Lower leg skin (tissue), 4 donors: Measurements from ENCODE around the gene HABP2. TPM values are rescaled to one million over a fixed set of nuclear protein-coding genes. Genes with fewer than 3 reads are reported as not detected.

Experiments used
- DNase-seq, 2 donors: peaks; one replicate each; pipeline ENCODE4 v3.0.0-alpha.2; 2019; ENCODE audit warnings: low spot score in 2 of 2
- H3K4me3 ChIP-seq: fragments of 200-600 bp; sonication (generic); 2 replicates; pipeline ENCODE4 v1.5.1; 2017; ENCODE audit warnings: mild to moderate bottlenecking, low read depth; ENCODE audit not compliant: poor library complexity, severe bottlenecking
- CTCF ChIP-seq, 3 donors: fragments of 450-650 bp; IDR thresholded peaks; one replicate each; pipeline ENCODE4 v1.5.1; 2016; ENCODE audit warnings: antibody characterized with exemption in 3 of 3, mild to moderate bottlenecking in 3 of 3, moderate library complexity in 2 of 3
- POLR2A ChIP-seq, 2 donors: fragments of 450-650 bp; IDR thresholded peaks; one replicate each; pipeline ENCODE4 v1.6.1; 2016 to 2017; ENCODE audit warnings: antibody characterized with exemption in 2 of 2, mild to moderate bottlenecking in 1 of 2, moderate library complexity in 1 of 2
- WGBS, 2 donors: methylation state at CpG; one replicate each; pipeline ENCODE4 v1.1.5; 2018; 5-methylcytosine and 5-hydroxymethylcytosine counted together
- intact Hi-C: fragments of 100-400 bp; cut with DNase I; formaldehyde crosslinking; loops from one replicate; pipeline ENCODE4 v1.15.0; 2023; ENCODE audit warnings: low total_unique reads
- total RNA-seq, 4 donors: library from RNA; depleted of rRNA; stranded (reverse); fragments of >200 nt; gene quantifications; one replicate each; pipeline ENCODE4 v1.1.0, GENCODE V29; 2016

HABP2 gene
- total RNA-seq, 4 donors from 2014 or later = 0.10 TPM; not detected in 3

DNA sequence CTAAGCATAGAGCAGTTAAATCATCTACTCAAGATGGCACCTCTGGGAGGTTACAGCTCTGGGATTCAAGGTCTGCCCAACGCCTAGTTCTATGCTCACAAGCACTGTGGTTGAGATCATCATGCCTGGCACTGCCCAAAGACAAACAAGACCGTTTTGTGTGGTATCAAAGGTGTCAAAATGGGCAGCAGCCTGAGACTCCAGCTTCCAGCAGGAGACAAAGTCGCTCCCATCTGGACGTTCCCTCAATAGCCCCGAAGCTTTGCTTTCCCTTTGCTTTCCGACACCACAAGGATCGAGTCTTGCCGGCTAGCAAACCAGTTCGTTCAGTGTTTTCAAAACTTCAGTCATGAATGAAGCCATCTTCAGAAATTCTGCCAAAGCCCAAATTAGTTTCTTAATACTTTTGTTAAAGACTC lies 5.1 kb downstream of the HABP2 start:
- 20 to 30% methylated on average over 9 of the region's 9 CpGs for WGBS, 2 donors
- H3K4me3 ChIP-seq = no peak overlapping the region
- DNase-seq = no peak
- no peak for TF ChIP-seq POLR2A (IDR thresholded peaks at IDR 0.05)
- no peak for TF ChIP-seq CTCF (IDR thresholded peaks at IDR 0.05)
- intact Hi-C loops = no loop called here

DNA sequence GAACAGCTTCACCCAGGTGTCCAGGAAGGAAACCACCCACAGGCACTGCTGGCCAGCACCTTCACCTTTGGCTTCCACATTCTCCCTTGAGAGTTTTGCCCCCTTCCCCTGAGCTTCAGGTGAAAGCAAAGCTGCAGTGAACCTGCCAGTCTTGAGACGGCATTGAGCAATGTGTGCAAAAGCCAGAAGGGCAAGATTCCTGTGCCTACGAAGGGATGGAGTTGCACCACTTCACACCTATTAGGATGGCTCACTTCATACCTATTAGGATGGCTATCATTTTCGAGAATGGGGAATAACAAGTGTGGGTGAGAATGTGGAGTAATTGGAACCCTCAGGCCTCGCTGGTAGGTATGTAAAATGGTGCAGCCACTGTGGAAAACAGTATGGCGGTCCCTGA lies 7.2 kb downstream of the HABP2 start:
- H3K4me3 ChIP-seq = no peak overlapping the region
- no peak for DNase-seq
- no peak for TF ChIP-seq CTCF (IDR thresholded peaks at IDR 0.05)
- no peak for TF ChIP-seq POLR2A (IDR thresholded peaks at IDR 0.05)
- 72 to 85% methylated on average over 5 of the region's 5 CpGs for whole genome bisulfite sequencing, 2 donors
- intact Hi-C loops = no loop called here

DNA sequence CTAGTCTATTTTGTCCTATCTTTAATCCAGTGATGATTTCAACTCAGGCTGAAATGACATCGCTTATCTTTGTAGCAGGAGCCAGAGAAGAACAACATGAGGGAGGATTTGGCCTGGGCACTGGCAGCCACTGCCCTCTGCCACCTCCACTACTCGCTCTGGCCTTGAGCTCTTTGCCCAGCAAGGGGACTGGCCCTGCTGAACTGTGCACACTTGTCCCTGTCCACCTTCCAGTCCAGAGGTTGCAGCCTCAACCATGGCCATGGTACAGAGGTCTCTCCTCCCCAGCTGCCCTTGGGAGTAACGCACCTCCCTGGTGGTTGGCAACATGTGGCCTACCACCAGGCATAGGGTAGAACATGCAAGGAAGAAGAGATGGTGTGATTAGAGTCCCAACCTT lies 8.4 kb downstream of the HABP2 start:
- intact Hi-C loops = no loop called here
- 94 to 95% methylated on average over 3 of the region's 3 CpGs for WGBS, 2 donors
- TF ChIP-seq CTCF (IDR thresholded peaks at IDR 0.05) (no peak), POLR2A (IDR thresholded peaks at IDR 0.05) (no peak)
- no peak for DNase-seq
- no peak overlapping the region for H3K4me3 ChIP-seq

DNA sequence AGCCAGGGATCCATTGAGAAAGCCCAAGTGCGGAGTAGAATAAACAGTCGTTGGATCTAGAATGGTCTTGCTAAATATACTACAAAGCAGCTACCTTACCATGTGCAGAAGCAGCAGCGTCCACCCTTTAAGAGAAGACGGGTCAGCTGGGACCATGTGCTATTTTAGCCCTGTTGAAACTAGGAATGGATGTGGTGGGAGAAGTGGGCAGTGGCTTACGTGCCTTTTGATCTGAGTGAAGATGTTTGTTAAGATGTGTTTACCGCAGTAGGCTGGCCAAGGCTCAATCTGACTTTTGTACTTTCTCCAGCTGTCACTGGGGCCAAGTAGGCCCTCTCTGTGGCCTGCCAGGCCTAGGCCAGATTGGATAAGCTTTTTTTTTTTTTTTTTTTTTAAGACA lies 9.2 kb downstream of the HABP2 start:
- TF ChIP-seq CTCF (IDR thresholded peaks at IDR 0.05) (no peak), POLR2A (IDR thresholded peaks at IDR 0.05) (no peak)
- no peak overlapping the region for H3K4me3 ChIP-seq
- 89 to 96% methylated on average over 6 of the region's 6 CpGs for WGBS, 2 donors
- no peak for DNase-seq
- intact Hi-C loops = no loop called here

DNA sequence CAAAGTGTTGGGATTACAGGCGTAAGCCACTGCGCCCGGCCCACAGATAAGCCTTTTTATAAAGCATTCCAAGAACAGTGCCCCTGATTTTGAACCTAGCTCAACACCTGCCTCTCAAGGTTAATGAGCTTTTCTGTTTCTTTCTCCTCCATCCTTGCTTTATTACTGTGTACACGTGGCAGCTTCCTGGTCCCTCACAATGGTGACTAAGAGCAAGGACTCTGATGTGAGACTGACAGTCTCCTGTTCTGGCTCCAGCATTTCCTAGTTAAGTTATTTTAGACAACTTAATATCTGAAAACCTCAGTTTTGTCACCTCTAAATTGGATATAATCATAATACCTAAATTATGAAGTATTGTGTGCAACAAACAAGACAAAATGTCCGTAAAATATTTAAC lies 9.9 kb downstream of the HABP2 start:
- intact Hi-C loops = no loop called here
- no peak for DNase-seq
- TF ChIP-seq POLR2A (IDR thresholded peaks at IDR 0.05) (no peak), CTCF (IDR thresholded peaks at IDR 0.05) (no peak)
- WGBS, 2 donors = 89 to 92% methylated on average over 5 of the region's 5 CpGs
- H3K4me3 ChIP-seq = no peak overlapping the region

DNA sequence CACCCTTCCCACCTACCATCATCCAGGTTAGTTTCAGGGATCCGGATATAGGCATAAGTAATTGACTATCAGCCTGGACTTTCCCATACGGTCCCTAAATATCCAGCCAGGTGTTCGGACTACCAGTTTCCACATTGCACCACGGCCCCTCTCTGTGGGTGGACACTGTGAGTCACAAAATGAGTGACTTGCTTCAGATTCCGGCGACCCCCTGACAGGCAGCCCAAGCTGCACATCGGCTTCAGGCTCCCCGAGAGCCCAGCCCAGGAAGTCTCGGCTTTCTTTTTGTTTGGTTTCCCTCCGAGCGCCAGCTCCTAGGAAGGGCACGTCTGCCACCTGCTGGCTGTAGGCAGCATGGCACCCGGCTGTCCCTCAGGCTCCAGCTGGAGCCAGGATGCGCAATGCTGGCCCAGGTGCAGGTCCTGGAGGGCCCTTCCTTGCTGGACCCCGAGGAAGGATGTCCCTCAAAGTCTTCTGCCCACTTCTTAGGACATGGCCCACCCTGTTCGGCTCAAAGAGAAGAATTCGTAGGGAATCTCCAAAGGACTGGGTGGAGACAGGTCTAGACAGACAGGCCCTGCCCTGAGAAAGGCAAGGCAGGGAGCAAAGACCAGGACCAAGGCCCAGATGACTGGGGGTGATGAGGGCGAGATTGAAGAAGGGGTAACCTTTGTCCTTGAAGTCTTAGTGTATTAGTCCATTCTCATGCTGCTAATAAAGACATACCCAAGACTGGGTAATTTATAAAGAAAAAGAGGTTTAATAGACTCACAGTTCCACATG lies 10.6 kb downstream of the HABP2 start:
- no peak overlapping the region for H3K4me3 ChIP-seq
- intact Hi-C loops = no loop called here
- TF ChIP-seq POLR2A (IDR thresholded peaks at IDR 0.05) (no peak), CTCF (IDR thresholded peaks at IDR 0.05) (peak in 2 of 3 donors; percentile 19 to 78)
- DNase-seq = peak; percentile 65 to 95
- WGBS, 2 donors = 6 to 10% methylated on average over 18 of the region's 18 CpGs
